GM12878 (cell line): ENCODE data around the gene TFRC.

Source experiments
- CREM ChIP-seq: IDR thresholded peaks from 2 replicates; pipeline ENCODE4 v1.6.1; 2014; ENCODE audit warnings: antibody characterized with exemption, low read depth
- RCOR1 ChIP-seq: conservative IDR thresholded peaks from 2 replicates; pipeline ENCODE4 v1.6.1; 2012; ENCODE audit warnings: low read depth, low read length, improper control_type of control experiment
- SREBF2 ChIP-seq: IDR thresholded peaks from 2 replicates; pipeline ENCODE4 v1.6.1; 2012; ENCODE audit warnings: mild to moderate bottlenecking, low read length
- ZSCAN29 ChIP-seq: fragments of 450-650 bp; IDR thresholded peaks from 2 replicates; pipeline ENCODE4 v1.6.1; 2017; ENCODE audit warnings: mild to moderate bottlenecking, moderate library complexity
- TF ChIP-seq, protein P1 (sequence below): IDR thresholded peaks from 2 replicates; pipeline ENCODE4 v1.6.1; 2012; ENCODE audit warnings: low read depth, low read length, improper control_type of control experiment
- TF ChIP-seq, protein P2 (sequence below), 3 experiments: IDR thresholded peaks in 2 of 3; conservative IDR thresholded peaks in 1 of 3; 2 replicates each; pipeline ENCODE4 v1.5.1; 2011; ENCODE audit warnings: low read depth in 3 of 3, low read length in 3 of 3, mild to moderate bottlenecking in 3 of 3, control low read depth in 2 of 3, moderate library complexity in 2 of 3, inconsistent platforms in 1 of 3, mixed read lengths in 1 of 3; ENCODE audit not compliant: control insufficient read depth in 2 of 3, insufficient read depth in 1 of 3; ENCODE audit errors: extremely low read depth in 1 of 3
- TF ChIP-seq, protein P3 (sequence below): IDR thresholded peaks from 2 replicates; pipeline ENCODE4 v1.6.1; 2011; ENCODE audit warnings: mild to moderate bottlenecking, low read depth, low read length, moderate library complexity; ENCODE audit not compliant: insufficient replicate concordance

DNA sequence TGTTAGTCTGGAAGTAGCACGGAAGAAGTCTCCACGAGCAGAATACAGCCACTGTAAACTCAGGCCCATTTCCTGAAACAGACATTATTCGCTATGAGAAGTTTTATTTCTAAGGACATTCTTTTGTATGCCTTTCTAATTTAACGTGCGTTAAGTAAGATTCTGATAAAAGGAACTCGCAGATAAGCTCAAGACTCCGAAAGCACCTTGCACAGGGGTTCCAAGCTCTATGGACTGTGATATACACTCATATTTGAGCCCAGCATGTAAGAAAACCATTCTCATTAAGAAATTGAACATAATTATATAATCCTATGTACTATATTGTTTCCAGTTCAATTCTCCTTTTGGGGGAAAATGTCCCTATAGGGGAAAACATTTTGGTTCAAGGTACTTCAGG lies 28.4 kb downstream of the TFRC start:
- TF ChIP-seq CREM (no peak), ZSCAN29 (no peak), SREBF2 (no peak), RCOR1 (no peak)
- TF ChIP-seq, protein P1, sequence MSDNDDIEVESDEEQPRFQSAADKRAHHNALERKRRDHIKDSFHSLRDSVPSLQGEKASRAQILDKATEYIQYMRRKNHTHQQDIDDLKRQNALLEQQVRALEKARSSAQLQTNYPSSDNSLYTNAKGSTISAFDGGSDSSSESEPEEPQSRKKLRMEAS = no peak
- TF ChIP-seq, protein P2, sequence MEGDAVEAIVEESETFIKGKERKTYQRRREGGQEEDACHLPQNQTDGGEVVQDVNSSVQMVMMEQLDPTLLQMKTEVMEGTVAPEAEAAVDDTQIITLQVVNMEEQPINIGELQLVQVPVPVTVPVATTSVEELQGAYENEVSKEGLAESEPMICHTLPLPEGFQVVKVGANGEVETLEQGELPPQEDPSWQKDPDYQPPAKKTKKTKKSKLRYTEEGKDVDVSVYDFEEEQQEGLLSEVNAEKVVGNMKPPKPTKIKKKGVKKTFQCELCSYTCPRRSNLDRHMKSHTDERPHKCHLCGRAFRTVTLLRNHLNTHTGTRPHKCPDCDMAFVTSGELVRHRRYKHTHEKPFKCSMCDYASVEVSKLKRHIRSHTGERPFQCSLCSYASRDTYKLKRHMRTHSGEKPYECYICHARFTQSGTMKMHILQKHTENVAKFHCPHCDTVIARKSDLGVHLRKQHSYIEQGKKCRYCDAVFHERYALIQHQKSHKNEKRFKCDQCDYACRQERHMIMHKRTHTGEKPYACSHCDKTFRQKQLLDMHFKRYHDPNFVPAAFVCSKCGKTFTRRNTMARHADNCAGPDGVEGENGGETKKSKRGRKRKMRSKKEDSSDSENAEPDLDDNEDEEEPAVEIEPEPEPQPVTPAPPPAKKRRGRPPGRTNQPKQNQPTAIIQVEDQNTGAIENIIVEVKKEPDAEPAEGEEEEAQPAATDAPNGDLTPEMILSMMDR (IDR thresholded peaks at IDR 0.05 in 2 of 3, conservative IDR thresholded peaks at IDR 0.05 in 1 of 3; ENCODE audit: control insufficient read depth in 2 of 3, extremely low read depth in 1 of 3, insufficient read depth in 1 of 3, low read depth in 3 of 3, low read length in 3 of 3) = no peak
- TF ChIP-seq, protein P3, sequence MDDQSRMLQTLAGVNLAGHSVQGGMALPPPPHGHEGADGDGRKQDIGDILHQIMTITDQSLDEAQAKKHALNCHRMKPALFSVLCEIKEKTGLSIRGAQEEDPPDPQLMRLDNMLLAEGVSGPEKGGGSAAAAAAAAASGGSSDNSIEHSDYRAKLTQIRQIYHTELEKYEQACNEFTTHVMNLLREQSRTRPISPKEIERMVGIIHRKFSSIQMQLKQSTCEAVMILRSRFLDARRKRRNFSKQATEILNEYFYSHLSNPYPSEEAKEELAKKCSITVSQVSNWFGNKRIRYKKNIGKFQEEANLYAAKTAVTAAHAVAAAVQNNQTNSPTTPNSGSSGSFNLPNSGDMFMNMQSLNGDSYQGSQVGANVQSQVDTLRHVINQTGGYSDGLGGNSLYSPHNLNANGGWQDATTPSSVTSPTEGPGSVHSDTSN = no peak
